Stimulated activated CD4-positive, alpha-beta T cell treated with anti-CD3 and anti-CD28 coated beads, Interleukin-12 subunit alpha, Interleukin-12 subunit beta, amount 100 ng/mL, for 4 hours (primary cell): ENCODE results near the gene KDM2B.

Source experiments
- DNase-seq: peaks from one replicate; pipeline ENCODE4 v3.0.0-alpha.2; 2020

The KDM2B gene

DNA sequence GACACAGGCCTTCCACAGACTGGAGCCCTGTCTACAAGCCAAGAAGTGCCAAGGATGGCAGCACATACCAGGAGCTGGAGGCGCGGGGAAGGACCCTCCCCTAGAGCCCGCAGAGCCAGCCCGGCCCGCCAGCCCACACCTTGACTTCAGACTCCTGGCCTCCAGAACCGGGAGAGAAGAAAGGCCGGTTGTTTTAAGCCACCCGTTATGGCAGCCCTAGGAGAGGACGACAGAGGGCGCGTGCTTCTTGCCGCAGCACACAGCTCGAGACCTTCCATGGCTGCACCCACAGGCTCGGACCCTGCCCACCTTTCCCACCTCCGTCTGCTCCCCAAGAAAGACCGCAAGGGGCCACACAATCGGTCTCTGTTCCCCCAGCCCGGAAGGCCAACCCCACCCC is 127.2 kb downstream of the KDM2B start:
- no peak for DNase-seq

DNA sequence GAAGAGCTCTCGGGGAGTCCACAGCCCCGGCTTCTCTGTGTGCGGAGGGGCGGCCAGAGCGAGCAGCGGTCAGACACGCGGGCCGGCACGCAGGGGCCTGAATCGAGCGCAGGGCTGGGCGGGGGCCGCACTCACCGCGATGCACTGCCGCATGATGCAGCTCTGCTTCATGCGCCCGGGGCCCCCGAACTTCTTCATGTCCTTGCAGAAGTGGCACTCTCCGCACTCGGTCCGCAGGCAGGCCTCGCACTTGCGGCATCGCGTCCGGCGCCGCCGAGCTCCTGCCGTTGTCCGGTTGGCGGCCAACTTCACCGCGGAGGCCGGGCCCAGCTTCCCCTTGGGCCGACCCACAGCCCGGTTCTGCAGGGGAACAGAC is 127.8 kb downstream of the KDM2B start:
- no peak for DNase-seq

DNA sequence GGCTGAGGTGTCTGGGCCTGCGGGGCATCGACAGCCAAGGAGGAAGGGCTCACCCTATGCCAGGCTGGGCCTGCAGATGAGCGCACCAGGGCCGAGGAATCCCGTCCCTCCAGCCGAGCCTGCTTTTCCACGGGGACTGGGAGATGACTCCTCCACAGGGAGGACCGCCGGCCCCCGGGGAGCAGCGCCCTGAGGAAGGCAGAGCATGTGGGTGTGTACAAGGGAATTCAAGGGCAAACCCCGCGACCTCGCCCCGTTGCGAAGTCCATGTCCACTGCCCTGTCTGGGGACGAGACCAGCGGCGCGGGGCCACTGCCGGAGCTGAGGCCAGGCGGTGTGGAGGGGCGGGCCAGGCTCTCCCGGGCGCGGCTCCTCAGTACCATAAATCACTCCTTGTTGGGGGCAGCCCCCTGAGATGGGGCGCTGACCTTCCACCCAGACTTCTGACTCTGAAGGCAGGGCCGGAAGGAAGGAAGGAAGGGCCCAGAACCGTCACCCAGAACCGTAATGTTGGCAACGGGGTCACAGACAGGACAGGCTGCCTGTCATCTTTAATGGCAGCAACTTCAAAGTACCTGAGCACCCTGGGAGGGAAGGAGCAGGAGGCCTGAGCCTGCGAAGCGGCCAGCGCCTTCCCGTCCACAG is 128.4 kb downstream of the KDM2B start:
- no peak for DNase-seq

GRCh38 chr12:121451961-121452339 is 128.9 kb downstream of the KDM2B start:
- no peak for DNase-seq

- no peak for DNase-seq
Measured at GRCh38 chr12:121448771-121449315, 132.0 kb downstream of the KDM2B start.

- no peak for DNase-seq
Measured at GRCh38 chr12:121446750-121447149, 134.1 kb downstream of the KDM2B start.

DNA sequence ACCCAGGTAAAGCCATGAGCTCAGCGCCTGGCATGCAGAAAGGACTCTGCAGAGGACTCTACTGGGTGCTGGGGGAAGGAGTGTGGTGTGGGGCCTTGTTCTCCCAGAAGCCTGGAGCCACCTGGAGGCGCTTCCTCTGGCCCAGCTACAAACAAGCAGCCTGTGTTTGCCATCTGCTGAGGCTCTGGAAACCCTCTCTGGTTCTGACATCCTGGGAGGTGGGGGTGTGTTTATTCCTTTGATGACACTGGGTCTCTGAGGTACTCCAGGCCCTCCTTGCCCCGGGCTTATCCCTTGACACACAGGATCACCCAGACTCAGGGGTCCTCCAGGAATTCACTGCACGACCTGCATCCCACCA is 136.0 kb downstream of the KDM2B start:
- DNase-seq, result no peak

DNA sequence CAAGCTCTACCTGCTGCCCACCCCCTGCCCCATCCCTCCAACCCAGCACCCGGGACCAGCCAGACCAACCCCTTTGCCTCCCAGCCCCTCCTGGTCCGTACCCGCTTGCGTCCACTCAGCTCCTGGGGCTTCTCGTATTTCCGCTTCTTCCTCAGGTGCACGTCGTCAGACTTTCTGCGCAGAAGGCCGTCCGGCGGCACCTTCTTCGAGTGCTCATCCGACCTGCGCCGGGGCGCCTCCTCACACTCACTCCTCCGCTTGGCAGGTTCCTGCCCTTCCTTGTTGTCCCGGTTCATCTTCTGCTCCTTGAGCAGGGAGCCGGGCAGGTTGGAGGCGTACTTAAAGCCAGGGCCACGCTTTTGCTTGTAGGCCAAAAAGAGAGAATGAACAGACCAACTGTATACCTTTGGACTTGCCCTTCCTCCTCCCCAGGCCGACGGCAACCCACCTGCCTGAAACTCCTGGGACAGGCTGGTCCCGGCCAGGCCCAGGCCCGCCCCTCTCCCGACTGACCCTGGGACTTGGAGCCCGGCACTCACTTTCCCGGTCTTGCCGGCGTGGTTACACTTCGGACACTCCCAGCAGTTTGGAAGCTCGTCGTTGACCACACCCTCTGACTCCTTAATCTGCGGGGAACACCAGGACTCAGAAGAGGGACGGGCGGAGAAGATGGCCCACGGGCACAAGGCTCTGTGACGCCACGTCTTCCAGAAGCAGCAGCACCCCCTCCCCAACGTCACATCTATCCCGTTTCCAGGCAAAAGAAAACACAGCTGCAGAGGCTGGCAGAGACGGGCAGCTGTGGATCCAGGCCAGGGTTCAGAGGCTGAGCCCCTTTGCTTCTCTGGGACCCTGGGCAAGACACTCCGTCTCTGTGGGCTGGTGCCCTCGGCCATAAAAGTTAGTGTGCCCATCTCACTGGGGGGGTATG is 136.6 kb downstream of the KDM2B start:
- DNase-seq, result no peak

DNA sequence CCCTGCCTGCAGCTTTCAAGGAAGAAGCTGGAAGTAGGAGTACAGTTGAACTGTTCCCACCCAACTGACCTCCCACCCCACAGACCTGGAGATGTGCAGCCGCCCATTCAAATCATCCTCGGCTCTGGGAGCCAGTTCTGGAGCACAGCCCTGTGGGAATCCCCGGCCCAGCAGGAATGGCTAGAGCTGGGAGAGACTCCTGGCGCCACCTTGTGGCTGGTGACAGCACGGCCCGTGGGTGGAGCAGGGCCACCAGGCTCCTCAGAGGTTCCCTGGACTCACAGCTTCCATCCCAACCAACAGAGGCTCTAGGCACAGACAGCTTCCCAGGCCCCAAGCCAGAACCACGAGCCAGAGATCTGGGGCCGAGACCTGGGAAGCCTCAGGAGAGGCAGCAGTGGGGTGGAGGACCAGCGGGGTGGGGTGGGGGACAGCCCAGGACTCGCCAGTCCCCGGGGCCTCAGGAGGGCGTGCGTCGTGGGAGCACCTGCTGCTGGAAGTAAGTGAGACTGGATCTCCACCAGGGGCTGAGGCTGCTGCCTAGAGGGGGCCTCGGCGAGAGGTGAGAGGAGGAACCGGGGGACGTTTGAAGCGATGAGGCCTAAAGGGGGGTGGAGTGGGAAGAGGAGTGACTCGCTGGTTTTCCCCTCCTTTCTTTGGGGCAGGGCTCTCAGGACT is 137.5 kb downstream of the KDM2B start:
- DNase-seq, result peak; percentile 69

GRCh38 chr12:121442028-121442948 is 138.5 kb downstream of the KDM2B start:
- no peak for DNase-seq

- no peak for DNase-seq
Measured at GRCh38 chr12:121441555-121441954, 139.3 kb downstream of the KDM2B start.

- no peak for DNase-seq
Measured at GRCh38 chr12:121440768-121441167, 140.1 kb downstream of the KDM2B start.

DNA sequence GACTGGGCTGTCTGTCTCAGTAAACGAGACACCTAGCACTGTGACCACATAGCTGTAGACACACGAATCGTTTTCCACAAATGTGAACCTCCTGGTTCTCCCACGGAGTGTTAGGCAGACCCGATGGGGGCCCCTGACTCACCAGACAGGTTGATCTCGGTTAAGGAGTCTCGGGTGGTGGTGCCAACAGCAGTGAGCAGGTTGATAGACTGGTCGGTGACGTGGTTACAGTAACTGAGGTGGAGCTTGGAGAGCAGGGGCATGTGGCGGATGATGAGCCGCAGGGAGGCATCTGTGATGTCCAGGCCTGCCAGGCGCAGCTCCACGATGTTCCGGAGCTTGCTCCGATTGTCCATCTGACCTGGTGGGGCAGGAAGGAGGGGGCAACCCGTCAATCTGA is 141.1 kb downstream of the KDM2B start:
- no peak for DNase-seq

DNA sequence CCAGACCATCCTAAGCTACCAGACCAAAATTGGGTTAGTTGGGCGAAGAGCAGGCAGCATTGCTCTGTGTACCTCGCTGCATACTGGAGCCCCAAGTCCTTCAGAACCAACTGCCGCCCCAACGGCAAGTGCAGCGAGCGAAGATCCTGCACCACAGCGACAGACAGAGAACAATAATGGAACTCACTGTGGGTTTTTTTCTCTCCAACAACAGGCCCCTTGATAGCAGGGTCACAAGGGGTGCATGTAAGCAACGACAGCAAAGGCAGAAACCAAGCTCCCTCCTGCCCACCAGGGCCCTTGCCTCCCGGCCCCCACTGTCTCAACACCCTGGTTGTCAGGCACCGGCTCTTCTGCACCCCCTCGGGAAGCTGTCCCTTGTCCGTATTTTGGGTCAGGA is 141.9 kb downstream of the KDM2B start:
- no peak for DNase-seq

GRCh38 chr12:121436706-121437105 is 144.1 kb downstream of the KDM2B start:
- DNase-seq, result no peak

- DNase-seq, result no peak
Measured at GRCh38 chr12:121432740-121433480, 147.9 kb downstream of the KDM2B start.

- no peak for DNase-seq
Measured at GRCh38 chr12:121430833-121431415, 149.9 kb downstream of the KDM2B start.

DNA sequence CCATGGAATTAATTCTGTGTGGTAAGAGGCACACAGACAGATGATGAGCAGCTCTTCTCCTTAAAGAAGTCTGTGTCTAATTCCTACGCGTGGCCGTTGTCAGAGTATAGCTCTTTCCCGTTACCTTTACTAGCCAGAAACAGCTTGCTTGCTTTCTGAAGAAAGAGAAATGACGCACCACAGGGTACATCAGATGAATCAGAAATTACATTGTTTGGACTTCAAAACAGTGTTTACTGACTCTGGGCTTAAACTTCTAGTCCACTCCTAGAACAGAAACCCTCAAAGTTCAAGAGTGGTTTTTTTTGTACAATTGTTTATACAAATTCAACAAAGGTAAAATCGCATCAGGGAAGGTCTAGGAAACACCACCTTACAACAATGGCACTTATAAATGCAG is 151.9 kb downstream of the KDM2B start:
- no peak for DNase-seq

DNA sequence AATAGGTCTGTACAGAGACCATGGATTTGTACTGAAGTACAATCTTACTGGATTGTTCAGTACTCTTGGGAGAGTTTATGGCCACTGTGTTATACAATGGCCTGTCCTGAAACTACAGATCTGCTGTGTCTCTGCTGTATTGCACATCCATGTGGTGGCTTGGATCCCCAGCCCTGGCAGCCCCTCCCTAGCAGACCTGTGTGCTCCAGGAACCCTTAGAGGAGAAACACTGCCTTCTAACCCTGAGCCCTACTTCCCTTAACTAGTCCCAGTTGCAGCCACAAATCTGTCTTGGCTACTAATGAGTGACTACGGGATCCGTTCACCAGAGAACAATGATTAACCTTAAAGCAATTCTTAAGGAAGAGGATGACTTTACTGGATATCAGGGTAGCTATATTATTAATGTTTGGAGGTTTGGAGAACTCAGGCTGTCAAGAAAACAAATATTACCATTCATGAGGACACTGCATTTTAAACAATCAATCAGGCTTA is 153.2 kb downstream of the KDM2B start:
- no peak for DNase-seq

DNA sequence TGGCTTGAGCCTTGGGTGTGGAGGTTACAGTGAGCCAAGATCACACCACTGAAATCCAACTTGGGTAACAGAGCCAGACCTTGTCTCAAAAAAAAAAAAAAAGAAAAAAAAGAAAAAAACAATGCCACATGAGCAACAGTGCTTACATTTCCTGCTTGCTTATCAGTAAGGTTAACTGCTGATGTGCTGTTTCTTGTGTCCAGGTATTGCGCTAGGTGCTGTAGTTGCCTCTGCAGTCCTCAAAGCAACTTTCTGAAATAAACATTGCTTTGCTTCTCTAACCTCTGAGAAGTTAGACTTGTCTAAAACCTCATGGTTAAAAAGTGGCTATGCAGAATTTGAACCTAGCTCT is 156.2 kb downstream of the KDM2B start:
- no peak for DNase-seq
